Peyer's patch (tissue), 4 donors: ENCODE results near the gene NR6A1.

Source experiments
- POLR2A ChIP-seq, 2 donors: fragments of 450-650 bp; IDR thresholded peaks; one replicate each; pipeline ENCODE4 v1.5.1; 2017; ENCODE audit warnings: antibody characterized with exemption in 2 of 2, mild to moderate bottlenecking in 2 of 2, moderate library complexity in 2 of 2
- TF ChIP-seq, protein P1 (sequence below), 6 experiments: fragments of 450-650 bp in 4 of 6; fragments of 200-600 bp in 2 of 6; sonication (generic) in 1 of 6; IDR thresholded peaks; one replicate each; pipeline ENCODE4 v1.5.1; 2017 to 2019; ENCODE audit warnings: antibody characterized with exemption in 6 of 6, mild to moderate bottlenecking in 3 of 6, moderate library complexity in 1 of 6

DNA sequence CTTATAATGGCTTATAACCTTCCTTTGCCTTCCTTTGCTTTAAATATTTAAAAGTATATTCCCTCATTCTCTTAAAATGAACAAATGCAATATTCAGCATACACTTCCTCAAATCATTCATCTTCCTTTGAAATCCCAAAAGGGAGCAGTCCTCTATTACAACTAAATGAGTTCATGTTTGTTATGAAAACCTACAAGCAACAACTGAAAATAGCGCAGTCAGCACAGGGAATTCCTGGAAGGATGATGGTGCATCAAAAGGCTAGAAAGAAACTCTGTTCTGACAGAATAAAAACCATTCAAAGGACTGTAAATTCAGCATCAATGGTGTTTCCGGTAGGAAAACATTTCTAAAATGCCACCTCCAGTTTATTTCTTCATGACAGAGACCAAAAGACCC, 3.3 kb downstream of the NR6A1 start:
- TF ChIP-seq, protein P1, sequence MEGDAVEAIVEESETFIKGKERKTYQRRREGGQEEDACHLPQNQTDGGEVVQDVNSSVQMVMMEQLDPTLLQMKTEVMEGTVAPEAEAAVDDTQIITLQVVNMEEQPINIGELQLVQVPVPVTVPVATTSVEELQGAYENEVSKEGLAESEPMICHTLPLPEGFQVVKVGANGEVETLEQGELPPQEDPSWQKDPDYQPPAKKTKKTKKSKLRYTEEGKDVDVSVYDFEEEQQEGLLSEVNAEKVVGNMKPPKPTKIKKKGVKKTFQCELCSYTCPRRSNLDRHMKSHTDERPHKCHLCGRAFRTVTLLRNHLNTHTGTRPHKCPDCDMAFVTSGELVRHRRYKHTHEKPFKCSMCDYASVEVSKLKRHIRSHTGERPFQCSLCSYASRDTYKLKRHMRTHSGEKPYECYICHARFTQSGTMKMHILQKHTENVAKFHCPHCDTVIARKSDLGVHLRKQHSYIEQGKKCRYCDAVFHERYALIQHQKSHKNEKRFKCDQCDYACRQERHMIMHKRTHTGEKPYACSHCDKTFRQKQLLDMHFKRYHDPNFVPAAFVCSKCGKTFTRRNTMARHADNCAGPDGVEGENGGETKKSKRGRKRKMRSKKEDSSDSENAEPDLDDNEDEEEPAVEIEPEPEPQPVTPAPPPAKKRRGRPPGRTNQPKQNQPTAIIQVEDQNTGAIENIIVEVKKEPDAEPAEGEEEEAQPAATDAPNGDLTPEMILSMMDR (IDR thresholded peaks at IDR 0.05), result no peak
- TF ChIP-seq POLR2A (IDR thresholded peaks at IDR 0.05), result no peak
